HG03103 (cell line): ENCODE results near the gene CAND2.

Experiments used
- ATAC-seq: cut with Tn5 transposase; IDR thresholded peaks from one replicate; pipeline ENCODE4 v1.9.1; 2021; ENCODE audit warnings: low read depth; ENCODE audit not compliant: unreplicated experiment

The CAND2 gene

GRCh38 chr3:12882336-12883310 is 86.1 kb downstream of the CAND2 start:
- no peak for ATAC-seq

DNA sequence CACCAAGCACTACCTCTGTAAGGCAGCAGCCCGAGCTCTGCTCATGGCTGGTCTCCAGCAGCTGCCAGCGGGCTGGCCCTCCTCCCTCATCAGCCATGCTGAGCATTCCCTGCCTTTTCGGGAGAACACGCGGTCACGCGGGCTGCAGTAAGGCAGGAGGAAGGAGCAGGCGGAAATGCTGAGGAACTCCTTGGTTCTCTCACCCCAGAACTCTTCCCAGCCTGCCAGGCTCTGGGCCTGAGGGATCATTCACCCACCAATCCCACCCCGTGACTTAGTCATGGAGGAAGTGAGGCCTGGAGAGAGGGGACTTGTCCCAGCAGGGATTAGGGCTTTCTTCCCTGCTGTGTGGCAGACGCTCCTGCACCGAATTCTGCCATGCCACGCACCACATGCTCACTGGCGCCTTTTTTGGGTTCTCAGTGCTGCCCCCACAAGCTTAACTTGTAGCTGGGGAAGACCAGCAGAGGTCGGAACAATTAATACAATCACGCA is 87.8 kb downstream of the CAND2 start:
- ATAC-seq, result no peak
